CD14-positive monocyte (primary cell): ENCODE measurements around the gene PHOSPHO1. TPM values are rescaled to one million over a fixed set of nuclear protein-coding genes. Genes with fewer than 3 reads are reported as not detected.
A peak's percentile ranks its signal among the peaks of the same experiment; 100 is the strongest.
"Not testable (repeated sequence)": the region's sequence is repeated elsewhere in the genome, so short reads cannot be mapped to it uniquely, and the experiment has no call there.

Source experiments
- DNase-seq, 3 donors: peaks; one replicate each; pipeline ENCODE4 v3.0.0-alpha.2; 2011 to 2022
- H2AFZ ChIP-seq: 2 replicates; pipeline ENCODE4 v1.6.0; 2012; ENCODE audit warnings: mild to moderate bottlenecking, low read depth, low read length, inconsistent platforms; ENCODE audit not compliant: insufficient read depth, poor library complexity, severe bottlenecking
- H3K27ac ChIP-seq, 2 donors: 1 replicate in 1 of 2; 2 replicates in 1 of 2; pipeline ENCODE4 v1.5.1; 2012 to 2013; ENCODE audit warnings: low read length in 2 of 2, control low read depth in 1 of 2, inconsistent platforms in 1 of 2, low read depth in 1 of 2, mild to moderate bottlenecking in 1 of 2
- H3K27me3 ChIP-seq, 2 donors: one replicate each; pipeline versions ENCODE4 v1.6.0 to v1.6.1; 2011 to 2013; ENCODE audit warnings: low read length in 2 of 2; ENCODE audit not compliant: control insufficient read depth in 2 of 2, insufficient read depth in 2 of 2
- H3K36me3 ChIP-seq, 2 donors: replicated peaks in 1 of 2; 1 replicate in 1 of 2; 2 replicates in 1 of 2; pipeline versions ENCODE4 v1.5.1 to v1.6.1; 2012 to 2013; ENCODE audit warnings: low read length in 2 of 2, control low read depth in 1 of 2, inconsistent platforms in 1 of 2, mild to moderate bottlenecking in 1 of 2; ENCODE audit not compliant: insufficient read depth in 2 of 2, control insufficient read depth in 1 of 2
- H3K4me1 ChIP-seq, 2 donors: 1 replicate in 1 of 2; 2 replicates in 1 of 2; pipeline versions ENCODE4 v1.5.1 to v1.6.1; 2012 to 2013; ENCODE audit warnings: low read length in 2 of 2, control low read depth in 1 of 2, inconsistent platforms in 1 of 2, mild to moderate bottlenecking in 1 of 2, moderate library complexity in 1 of 2; ENCODE audit not compliant: insufficient read depth in 2 of 2, control insufficient read depth in 1 of 2
- H3K4me2 ChIP-seq: replicated peaks from 2 replicates; pipeline ENCODE3; 2012; ENCODE audit warnings: low read length, moderate library complexity, mild to moderate bottlenecking; ENCODE audit not compliant: poor library complexity, severe bottlenecking; ENCODE audit errors: extremely low read depth
- H3K4me3 ChIP-seq, 3 experiments: fragments of 200-600 bp in 1 of 3; sonication (generic) in 1 of 3; replicated peaks in 1 of 3; 1 replicate in 2 of 3; 2 replicates in 1 of 3; pipeline ENCODE4 v1.5.1; 2011 to 2013; ENCODE audit warnings: low read length in 3 of 3, mild to moderate bottlenecking in 3 of 3, control low read depth in 2 of 3, low read depth in 2 of 3, inconsistent platforms in 1 of 3, moderate library complexity in 1 of 3
- H3K79me2 ChIP-seq: 2 replicates; pipeline ENCODE4 v1.6.0; 2012; ENCODE audit warnings: mild to moderate bottlenecking, control low read depth, inconsistent platforms, low read length, moderate library complexity; ENCODE audit not compliant: insufficient read depth
- H3K9ac ChIP-seq: 2 replicates; pipeline ENCODE4 v1.6.0; 2017; ENCODE audit warnings: low read length, mild to moderate bottlenecking; ENCODE audit not compliant: insufficient read depth, poor library complexity, severe bottlenecking
- H3K9me3 ChIP-seq, 2 donors: replicated peaks in 1 of 2; 1 replicate in 1 of 2; 2 replicates in 1 of 2; pipeline versions ENCODE4 v1.5.1 to v1.6.1; 2012 to 2013; ENCODE audit warnings: low read length in 2 of 2, control low read depth in 1 of 2; ENCODE audit not compliant: control insufficient read depth in 1 of 2, insufficient read depth in 1 of 2
- H4K20me1 ChIP-seq: 2 replicates; pipeline ENCODE4 v1.6.0; 2012; ENCODE audit warnings: mild to moderate bottlenecking, low read length, control low read depth, moderate library complexity; ENCODE audit not compliant: insufficient read depth
- H3K27ac Mint-ChIP-seq, 7 donors: one replicate each; pipeline ENCODE4 v1.8.0; 2020; ENCODE audit warnings: mild to moderate bottlenecking in 7 of 7, mixed read lengths in 7 of 7, moderate library complexity in 6 of 7, inconsistent platforms in 2 of 7
- H3K27me3 Mint-ChIP-seq, 3 donors: one replicate each; pipeline ENCODE4 v1.8.0; 2021 to 2022; ENCODE audit warnings: low read depth in 3 of 3, mild to moderate bottlenecking in 3 of 3, mixed read lengths in 3 of 3, moderate library complexity in 3 of 3, inconsistent platforms in 1 of 3
- H3K36me3 Mint-ChIP-seq, 2 donors: one replicate each; pipeline ENCODE4 v1.8.0; 2020; ENCODE audit warnings: mixed read lengths in 2 of 2, inconsistent platforms in 1 of 2, mild to moderate bottlenecking in 1 of 2
- H3K4me1 Mint-ChIP-seq: one replicate; pipeline ENCODE4 v1.8.0; 2020; ENCODE audit warnings: mild to moderate bottlenecking, mixed read lengths
- H3K4me3 Mint-ChIP-seq, 2 donors: one replicate each; pipeline ENCODE4 v1.8.0; 2020; ENCODE audit warnings: mild to moderate bottlenecking in 2 of 2, mixed read lengths in 2 of 2, moderate library complexity in 1 of 2
- H3K9me3 Mint-ChIP-seq, 7 donors: one replicate each; pipeline ENCODE4 v1.8.0; 2020 to 2022; ENCODE audit warnings: mixed read lengths in 7 of 7, mild to moderate bottlenecking in 6 of 7, moderate library complexity in 6 of 7, inconsistent platforms in 2 of 7
- CTCF ChIP-seq: fragments of 200-600 bp; IDR thresholded peaks from one replicate; pipeline ENCODE4 v1.8.0; 2022; ENCODE audit warnings: antibody characterized with exemption, mild to moderate bottlenecking
- WGBS: methylation state at CpG from one replicate; pipeline ENCODE4 v1.1.5; 2013; ENCODE audit warnings: missing lambda C conversion rate; ENCODE audit not compliant: insufficient coverage; 5-methylcytosine and 5-hydroxymethylcytosine counted together
- intact Hi-C, 2 donors: fragments of 100-400 bp; cut with micrococcal nuclease; formaldehyde crosslinking; loops; one replicate each; pipeline versions ENCODE4 v1.15.0 to v1.15.1; 2023
- polyA plus RNA-seq, 3 donors: library from polyadenylated mRNA; depleted of rRNA in 1 of 3; unstranded in 2 of 3; stranded (reverse) in 1 of 3; fragments of 300-500 nt in 2 of 3; fragments of >200 nt in 1 of 3; fragmentation: Illumina TruSeq in 2 of 3; gene quantifications; 1 replicate in 2 of 3; 2 replicates in 1 of 3; pipeline ENCODE4 v1.2.3, GENCODE V29; 2012 to 2021

The PHOSPHO1 gene
- polyA plus RNA-seq, 3 donors, result 0.51 to 1.4 (median 0.61) TPM

GRCh38 chr17:49278076-49278475 is 47.5 kb upstream of the PHOSPHO1 start:
- no peak overlapping the region for H3K27ac Mint-ChIP-seq
- H3K4me3 ChIP-seq, result no peak overlapping the region

GRCh38 chr17:49277638-49278037 is 47.1 kb upstream of the PHOSPHO1 start:
- Mint-ChIP-seq H3K9me3 (peaks cover 0 to 4% (median 0%) of the 10 kb centered on the region in 7 donors), H3K4me3 (no peak overlapping the region), H3K27ac (no peak overlapping the region), H3K36me3 (no peaks in the 10 kb centered on the region), H3K4me1 (peaks cover 17% of the 10 kb centered on the region), H3K27me3 (peaks cover 4 to 14% (median 8%) of the 10 kb centered on the region in 3 donors)
- Histone ChIP-seq H2AFZ (no peak overlapping the region), H3K4me2 (no peak overlapping the region), H3K36me3 (no peaks in the 10 kb centered on the region), H3K27ac (no peak overlapping the region), H3K9ac (no peak overlapping the region), H4K20me1 (no peaks in the 10 kb centered on the region), H3K4me3 (no peak overlapping the region), H3K9me3 (no peaks in the 10 kb centered on the region), H3K4me1 (peaks cover 11 to 18% of the 10 kb centered on the region in 2 donors), H3K79me2 (no peaks in the 10 kb centered on the region), H3K27me3 (no peaks in the 10 kb centered on the region)
- TF ChIP-seq CTCF, result no peak
- 26% methylated on average over 11 of the region's 13 CpGs for WGBS
- DNase-seq, result peak; percentile 30 to 68 (median 42)
- intact Hi-C loops, result no loop called here

More at GRCh38 chr17:49278076-49278475, 47.5 kb upstream of the PHOSPHO1 start:
- H3K4me3 Mint-ChIP-seq, result no peak overlapping the region
- no peak overlapping the region for H2AFZ ChIP-seq
- peaks cover 4 to 12% (median 8%) of the 10 kb centered on the region in 3 donors for H3K27me3 Mint-ChIP-seq
- H3K27me3 ChIP-seq, result no peaks in the 10 kb centered on the region
- peaks cover 17% of the 10 kb centered on the region for H3K4me1 Mint-ChIP-seq
- H3K4me2 ChIP-seq, result no peak overlapping the region
- no peak overlapping the region for H3K27ac ChIP-seq
- WGBS, result 85% methylated on average over 3 of the region's 3 CpGs
- H3K9me3 Mint-ChIP-seq, result peaks cover 0 to 4% (median 0%) of the 10 kb centered on the region in 7 donors
- H3K79me2 ChIP-seq, result no peaks in the 10 kb centered on the region
- no peaks in the 10 kb centered on the region for H3K36me3 ChIP-seq
- no peak overlapping the region for H3K9ac ChIP-seq
- H3K9me3 ChIP-seq, result no peaks in the 10 kb centered on the region
- no peak for DNase-seq
- no peak for TF ChIP-seq CTCF
- intact Hi-C loops, result no loop called here
- H4K20me1 ChIP-seq, result no peaks in the 10 kb centered on the region
- H3K36me3 Mint-ChIP-seq, result no peaks in the 10 kb centered on the region
- peaks cover 11 to 18% of the 10 kb centered on the region in 2 donors for H3K4me1 ChIP-seq

GRCh38 chr17:49275981-49276380 is 45.4 kb upstream of the PHOSPHO1 start:
- H3K36me3 Mint-ChIP-seq, H3K27me3 ChIP-seq, H3K4me3 Mint-ChIP-seq, H3K4me3 ChIP-seq, H4K20me1 ChIP-seq, H3K9ac ChIP-seq, H3K27ac ChIP-seq, H3K36me3 ChIP-seq, H3K79me2 ChIP-seq, H3K27ac Mint-ChIP-seq, H3K9me3 Mint-ChIP-seq, H3K9me3 ChIP-seq, H3K4me2 ChIP-seq, intact Hi-C loops, DNase-seq, H2AFZ ChIP-seq: not testable (repeated sequence)
- peaks cover 8 to 19% (median 9%) of the 10 kb centered on the region in 3 donors for H3K27me3 Mint-ChIP-seq
- 94% methylated on average over 10 of the region's 12 CpGs for WGBS
- H3K4me1 Mint-ChIP-seq, result peaks cover 14% of the 10 kb centered on the region
- peaks cover 11 to 13% of the 10 kb centered on the region in 2 donors for H3K4me1 ChIP-seq
